ENCODE results near the gene FGFR1OP2.
"Not testable (repeated sequence)": the region's sequence is repeated elsewhere in the genome, so short reads cannot be mapped to it uniquely, and the experiment has no call there.

The FGFR1OP2 gene

GRCh38 chr12:26937863-26938700, at the start of gene FGFR1OP2, which contains the start of gene INTS13:
FGFR1OP2 (plus strand) TSS chr12:26938470; CDS start chr12:26954159, 15,689 bp downstream.
INTS13 (minus strand) TSS chr12:26937981; CDS start chr12:26936803, 1,178 bp downstream.
- DNase-seq (ENCODE audit: low read depth in 2 of 2) = peak; percentile 98 to 99

GRCh38 chr12:26890784-26891183, 47.5 kb upstream of the FGFR1OP2 start:
- no peak for DNase-seq (ENCODE audit: low read depth in 2 of 2)

- DNase-seq (ENCODE audit: low read depth in 2 of 2) = no peak
Measured at GRCh38 chr12:26891704-26892103, 46.6 kb upstream of the FGFR1OP2 start.

- DNase-seq (ENCODE audit: low read depth in 2 of 2) = no peak
Measured at GRCh38 chr12:26895672-26896071, 42.6 kb upstream of the FGFR1OP2 start.

GRCh38 chr12:26896913-26897312, 41.4 kb upstream of the FGFR1OP2 start:
- no peak for DNase-seq (ENCODE audit: low read depth in 2 of 2)

- not testable (repeated sequence) for DNase-seq (ENCODE audit: low read depth in 2 of 2)
Measured at GRCh38 chr12:26903396-26903795, 34.9 kb upstream of the FGFR1OP2 start.

- no peak for DNase-seq (ENCODE audit: low read depth in 2 of 2)
Measured at GRCh38 chr12:26906024-26906423, 32.2 kb upstream of the FGFR1OP2 start.

- no peak for DNase-seq (ENCODE audit: low read depth in 2 of 2)
Measured at GRCh38 chr12:26906704-26907103, 31.6 kb upstream of the FGFR1OP2 start.

- DNase-seq (ENCODE audit: low read depth in 2 of 2) = no peak
Measured at GRCh38 chr12:26918321-26919215, 19.7 kb upstream of the FGFR1OP2 start.

GRCh38 chr12:26919216-26919555, 19.1 kb upstream of the FGFR1OP2 start:
- no peak for DNase-seq (ENCODE audit: low read depth in 2 of 2)

GRCh38 chr12:26921886-26922285, 16.4 kb upstream of the FGFR1OP2 start:
- DNase-seq (ENCODE audit: low read depth in 2 of 2) = no peak

- DNase-seq (ENCODE audit: low read depth in 2 of 2) = no peak
Measured at GRCh38 chr12:26928661-26929060, 9.6 kb upstream of the FGFR1OP2 start.

GRCh38 chr12:26929590-26929989, 8.7 kb upstream of the FGFR1OP2 start:
- no peak for DNase-seq (ENCODE audit: low read depth in 2 of 2)

GRCh38 chr12:26935636-26936378, 2.5 kb upstream of the FGFR1OP2 start:
- DNase-seq (ENCODE audit: low read depth in 2 of 2) = no peak

GRCh38 chr12:26936559-26937442, 1.5 kb upstream of the FGFR1OP2 start:
- no peak for DNase-seq (ENCODE audit: low read depth in 2 of 2)

GRCh38 chr12:26937443-26937862, 817 bp upstream of the FGFR1OP2 start:
- no peak for DNase-seq (ENCODE audit: low read depth in 2 of 2)

GRCh38 chr12:26938701-26939062, 412 bp downstream of the FGFR1OP2 start:
- DNase-seq (ENCODE audit: low read depth in 2 of 2) = no peak

GRCh38 chr12:26939192-26939832, 1.0 kb downstream of the FGFR1OP2 start:
- no peak for DNase-seq (ENCODE audit: low read depth in 2 of 2)

GRCh38 chr12:26939953-26940352, 1.7 kb downstream of the FGFR1OP2 start:
- no peak for DNase-seq (ENCODE audit: low read depth in 2 of 2)

- DNase-seq (ENCODE audit: low read depth in 2 of 2) = no peak
Measured at GRCh38 chr12:26940516-26941214, 2.4 kb downstream of the FGFR1OP2 start.
